Measurements from ENCODE around the gene MYOCD.

- TF ChIP-seq POLR2A (IDR thresholded peaks at IDR 0.05; ENCODE audit: low read depth), result no peak
- TF ChIP-seq, protein P1, sequence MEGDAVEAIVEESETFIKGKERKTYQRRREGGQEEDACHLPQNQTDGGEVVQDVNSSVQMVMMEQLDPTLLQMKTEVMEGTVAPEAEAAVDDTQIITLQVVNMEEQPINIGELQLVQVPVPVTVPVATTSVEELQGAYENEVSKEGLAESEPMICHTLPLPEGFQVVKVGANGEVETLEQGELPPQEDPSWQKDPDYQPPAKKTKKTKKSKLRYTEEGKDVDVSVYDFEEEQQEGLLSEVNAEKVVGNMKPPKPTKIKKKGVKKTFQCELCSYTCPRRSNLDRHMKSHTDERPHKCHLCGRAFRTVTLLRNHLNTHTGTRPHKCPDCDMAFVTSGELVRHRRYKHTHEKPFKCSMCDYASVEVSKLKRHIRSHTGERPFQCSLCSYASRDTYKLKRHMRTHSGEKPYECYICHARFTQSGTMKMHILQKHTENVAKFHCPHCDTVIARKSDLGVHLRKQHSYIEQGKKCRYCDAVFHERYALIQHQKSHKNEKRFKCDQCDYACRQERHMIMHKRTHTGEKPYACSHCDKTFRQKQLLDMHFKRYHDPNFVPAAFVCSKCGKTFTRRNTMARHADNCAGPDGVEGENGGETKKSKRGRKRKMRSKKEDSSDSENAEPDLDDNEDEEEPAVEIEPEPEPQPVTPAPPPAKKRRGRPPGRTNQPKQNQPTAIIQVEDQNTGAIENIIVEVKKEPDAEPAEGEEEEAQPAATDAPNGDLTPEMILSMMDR (IDR thresholded peaks at IDR 0.05), result no peak
- TF ChIP-seq POLR2AphosphoS5 (IDR thresholded peaks at IDR 0.05), result no peak
- no peak for TF ChIP-seq EP300 (IDR thresholded peaks at IDR 0.05)
These were observed 23.7 kb upstream of the MYOCD start for GRCh38 chr17:12642034-12642433.

All from esophagus muscularis mucosa (tissue), 4 donors.